BLaER1 treated with 17β-estradiol and CSF1 and Interleukin-3, amounts not matched to agents 10 nM and 100 nM (cell line): ENCODE results near the gene MAT2A.

Experiments
- H3K27ac ChIP-seq, 11 experiments: shearing (Covaris generic); formaldehyde crosslinking; 2 replicates each; pipeline ENCODE4 v1.8.1; 2022
- H3K27me3 ChIP-seq, 11 experiments: shearing (Covaris generic); formaldehyde crosslinking; 2 replicates each; pipeline ENCODE4 v1.8.1; 2022
- H3K36me3 ChIP-seq, 11 experiments: shearing (Covaris generic); formaldehyde crosslinking; 2 replicates each; pipeline ENCODE4 v1.8.1; 2022
- H3K4me1 ChIP-seq, 10 experiments: shearing (Covaris generic); formaldehyde crosslinking; 2 replicates each; pipeline ENCODE4 v1.8.1; 2022
- H3K4me2 ChIP-seq, 11 experiments: shearing (Covaris generic); formaldehyde crosslinking; 2 replicates each; pipeline ENCODE4 v1.8.1; 2022
- H3K4me3 ChIP-seq, 10 experiments: shearing (Covaris generic); formaldehyde crosslinking; 2 replicates each; pipeline ENCODE4 v1.8.1; 2022
- H3K9ac ChIP-seq, 11 experiments: shearing (Covaris generic); formaldehyde crosslinking; 2 replicates each; pipeline ENCODE4 v1.8.1; 2022
- H3K9me3 ChIP-seq, 11 experiments: shearing (Covaris generic); formaldehyde crosslinking; replicated peaks in 1 of 11; 2 replicates each; pipeline ENCODE4 v1.8.1; 2022
- H4K20me1 ChIP-seq, 11 experiments: shearing (Covaris generic); formaldehyde crosslinking; 2 replicates each; pipeline ENCODE4 v1.8.1; 2022
- Cebpa-rat ChIP-seq, 11 experiments: shearing (Covaris generic); IDR thresholded peaks; 2 replicates each; pipeline ENCODE4 v1.8.1; 2022

The MAT2A gene

GRCh38 chr2:85538507-85539360 is at the start of gene MAT2A:
Gene MAT2A (plus strand): TSS chr2:85539168. CDS start chr2:85539288, 120 bp downstream.
- peak within 1 kb of the TSS; percentile 96 to 100 (median 99) for H3K9ac ChIP-seq
- no peaks in the 10 kb centered on the region for H3K9me3 ChIP-seq
- no peaks in the 10 kb centered on the region for H3K27me3 ChIP-seq
- H3K4me2 ChIP-seq: peak within 1 kb of the TSS; percentile 93 to 98 (median 97)
- peak within 1 kb of the TSS; percentile 97 to 100 (median 99) for H3K27ac ChIP-seq
- peaks cover 38 to 42% (median 42%) of the 10 kb centered on the region in 11 experiments for H3K36me3 ChIP-seq
- peaks cover 54 to 66% (median 61%) of the 10 kb centered on the region in 10 experiments for H3K4me1 ChIP-seq
- peak within 1 kb of the TSS; percentile 79 to 99 (median 91) for H3K4me3 ChIP-seq
- H4K20me1 ChIP-seq: peaks cover 43 to 47% (median 46%) of the 10 kb centered on the region in 11 experiments
- TF ChIP-seq Cebpa-rat (IDR thresholded peaks at IDR 0.05): no peak

GRCh38 chr2:85490861-85491755 is 47.9 kb upstream of the MAT2A start:
- no peak for TF ChIP-seq Cebpa-rat (IDR thresholded peaks at IDR 0.05)

GRCh38 chr2:85496436-85496835 is 42.5 kb upstream of the MAT2A start:
- Histone ChIP-seq H3K4me3 (no peak overlapping the region), H3K9ac (no peak overlapping the region), H3K9me3 (peaks cover 0 to 6% (median 0%) of the 10 kb centered on the region in 11 experiments; a peak in 3 of 22 replicates), H3K4me1 (peaks cover 9 to 42% (median 28%) of the 10 kb centered on the region in 10 experiments; a peak in 18 of 20 replicates), H3K27me3 (no peaks in the 10 kb centered on the region), H3K4me2 (no peak overlapping the region), H3K27ac (no peak overlapping the region), H4K20me1 (no peaks in the 10 kb centered on the region), H3K36me3 (no peaks in the 10 kb centered on the region)
- TF ChIP-seq Cebpa-rat (IDR thresholded peaks at IDR 0.05): no peak

More at GRCh38 chr2:85490861-85491755, 47.9 kb upstream of the MAT2A start:
- Histone ChIP-seq H3K27me3 (no peaks in the 10 kb centered on the region), H3K4me2 (no peak overlapping the region), H3K4me3 (no peak overlapping the region), H3K9ac (no peak overlapping the region), H3K27ac (no peak overlapping the region), H4K20me1 (no peaks in the 10 kb centered on the region), H3K36me3 (peaks cover 0 to 6% (median 0%) of the 10 kb centered on the region in 11 experiments; a peak in 1 of 22 replicates), H3K4me1 (peaks cover 0 to 5% (median 0%) of the 10 kb centered on the region in 10 experiments; a peak in 2 of 20 replicates), H3K9me3 (peaks cover 18 to 41% (median 33%) of the 10 kb centered on the region in 11 experiments)

GRCh38 chr2:85497944-85498630 is 40.9 kb upstream of the MAT2A start:
- Histone ChIP-seq H3K27me3 (no peaks in the 10 kb centered on the region), H3K4me2 (peak overlapping the region in 5 of 11 experiments; percentile 68 to 94 (median 81); a peak in 8 of 22 replicates), H3K4me3 (peak overlapping the region in 1 of 10 experiments; percentile 11; a peak in 1 of 20 replicates), H3K36me3 (no peaks in the 10 kb centered on the region), H3K9ac (no peak overlapping the region), H3K27ac (peak overlapping the region in 2 of 11 experiments; percentile 76 to 77; a peak in 5 of 22 replicates), H3K9me3 (no peaks in the 10 kb centered on the region), H3K4me1 (peaks cover 11 to 59% (median 32%) of the 10 kb centered on the region in 10 experiments; a peak in 18 of 20 replicates), H4K20me1 (no peaks in the 10 kb centered on the region)
- no peak for TF ChIP-seq Cebpa-rat (IDR thresholded peaks at IDR 0.05)

GRCh38 chr2:85501248-85501647 is 37.7 kb upstream of the MAT2A start:
- no peaks in the 10 kb centered on the region for H3K36me3 ChIP-seq
- H3K27me3 ChIP-seq: no peaks in the 10 kb centered on the region
- TF ChIP-seq Cebpa-rat (IDR thresholded peaks at IDR 0.05): no peak
- peak overlapping the region in 8 of 11 experiments; percentile 18 to 79 (median 76); a peak in 14 of 22 replicates for H3K27ac ChIP-seq
- no peak overlapping the region for H3K4me3 ChIP-seq
- H3K9ac ChIP-seq: peak overlapping the region in 6 of 11 experiments; percentile 23 to 71 (median 57); a peak in 8 of 22 replicates
- H3K4me2 ChIP-seq: peak overlapping the region in 9 of 11 experiments; percentile 5 to 94 (median 73); a peak in 17 of 22 replicates
- no peaks in the 10 kb centered on the region for H4K20me1 ChIP-seq
- no peaks in the 10 kb centered on the region for H3K9me3 ChIP-seq
- H3K4me1 ChIP-seq: peaks cover 6 to 89% (median 42%) of the 10 kb centered on the region in 10 experiments; a peak in 18 of 20 replicates

GRCh38 chr2:85502720-85503119 is 36.2 kb upstream of the MAT2A start:
- peak overlapping the region in 1 of 11 experiments; percentile 15; a peak in 1 of 22 replicates for H3K27ac ChIP-seq
- H3K4me1 ChIP-seq: peaks cover 6 to 84% (median 42%) of the 10 kb centered on the region in 10 experiments; a peak in 18 of 20 replicates
- H3K9ac ChIP-seq: no peak overlapping the region
- peak overlapping the region in 3 of 11 experiments; percentile 79 to 94 (median 86); a peak in 4 of 22 replicates for H3K4me2 ChIP-seq
- H3K4me3 ChIP-seq: no peak overlapping the region
- TF ChIP-seq Cebpa-rat (IDR thresholded peaks at IDR 0.05): no peak
- H3K36me3 ChIP-seq: no peaks in the 10 kb centered on the region
- H4K20me1 ChIP-seq: no peaks in the 10 kb centered on the region
- H3K9me3 ChIP-seq: no peaks in the 10 kb centered on the region
- no peaks in the 10 kb centered on the region for H3K27me3 ChIP-seq

- Histone ChIP-seq H3K4me2 (peak overlapping the region in 3 of 11 experiments; percentile 60 to 94 (median 86); a peak in 5 of 22 replicates), H3K27ac (peak overlapping the region in 3 of 11 experiments; percentile 18 to 34 (median 25); a peak in 1 of 22 replicates), H3K27me3 (no peaks in the 10 kb centered on the region), H3K4me1 (peaks cover 6 to 78% (median 42%) of the 10 kb centered on the region in 10 experiments; a peak in 18 of 20 replicates), H3K9me3 (no peaks in the 10 kb centered on the region), H3K36me3 (no peaks in the 10 kb centered on the region), H3K4me3 (no peak overlapping the region), H4K20me1 (no peaks in the 10 kb centered on the region), H3K9ac (no peak overlapping the region; a peak in 1 of 22 replicates)
- no peak for TF ChIP-seq Cebpa-rat (IDR thresholded peaks at IDR 0.05)
Measured at GRCh38 chr2:85503168-85503850, 35.7 kb upstream of the MAT2A start.
